Measurements from ENCODE around the gene CETP.

Gene CETP

DNA sequence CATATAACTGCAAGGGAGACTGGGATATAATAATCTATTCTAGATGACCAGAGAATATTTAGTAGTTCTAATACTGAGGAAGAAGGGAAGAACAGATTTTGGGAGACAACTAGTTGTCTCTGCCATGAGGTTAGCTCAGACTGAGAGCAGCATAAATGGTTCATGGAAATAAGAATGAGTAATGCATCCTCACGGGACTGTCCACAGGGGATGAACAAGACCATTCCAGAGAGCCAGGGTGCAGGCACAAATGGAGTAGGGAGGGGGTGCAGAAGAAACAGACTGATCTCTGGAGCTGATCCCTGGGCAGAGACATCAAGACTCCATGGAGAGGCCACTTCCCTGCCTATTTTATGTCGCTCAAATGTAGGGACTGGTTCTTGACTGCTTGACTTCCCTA, 58.0 kb downstream of the CETP start:
- Mint-ChIP-seq H3K4me1 (ENCODE audit: low read depth) (peaks cover 68% of the 10 kb centered on the region), H3K36me3 (ENCODE audit: low read depth) (peaks cover 81% of the 10 kb centered on the region), H3K27me3 (ENCODE audit: low read depth) (no peaks in the 10 kb centered on the region)

DNA sequence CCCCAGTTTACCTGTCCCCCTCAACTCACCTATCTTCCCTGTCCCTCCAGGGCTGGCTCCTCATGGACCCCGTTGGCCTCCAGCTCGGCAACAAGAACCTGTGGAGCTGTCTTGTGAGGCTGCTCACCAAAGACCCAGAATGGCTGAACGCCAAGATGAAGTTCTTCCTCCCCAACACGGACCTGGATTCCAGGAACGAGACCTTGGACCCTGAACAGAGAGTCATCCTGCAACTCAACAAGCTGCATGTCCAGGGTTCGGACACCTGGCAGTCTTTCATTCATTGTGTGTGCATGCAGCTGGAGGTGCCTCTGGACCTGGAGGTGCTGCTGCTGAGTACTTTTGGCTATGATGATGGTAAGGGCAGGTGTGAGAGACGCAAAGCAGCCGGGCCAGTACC, 58.9 kb downstream of the CETP start:
- no peaks in the 10 kb centered on the region for H3K9me3 Mint-ChIP-seq
- no peak overlapping the region for H3K4me3 Mint-ChIP-seq
- peak overlapping the region; percentile 60 for H3K27ac Mint-ChIP-seq
- peaks cover 64% of the 10 kb centered on the region for H3K4me1 Mint-ChIP-seq (ENCODE audit: low read depth)
- H3K36me3 Mint-ChIP-seq (ENCODE audit: low read depth): peaks cover 86% of the 10 kb centered on the region
- H3K27me3 Mint-ChIP-seq (ENCODE audit: low read depth): no peaks in the 10 kb centered on the region

More for the DNA sequence above, 58.0 kb downstream of the CETP start:
- Mint-ChIP-seq H3K4me3 (no peak overlapping the region), H3K27ac (peak overlapping the region; percentile 43), H3K9me3 (no peaks in the 10 kb centered on the region)

DNA sequence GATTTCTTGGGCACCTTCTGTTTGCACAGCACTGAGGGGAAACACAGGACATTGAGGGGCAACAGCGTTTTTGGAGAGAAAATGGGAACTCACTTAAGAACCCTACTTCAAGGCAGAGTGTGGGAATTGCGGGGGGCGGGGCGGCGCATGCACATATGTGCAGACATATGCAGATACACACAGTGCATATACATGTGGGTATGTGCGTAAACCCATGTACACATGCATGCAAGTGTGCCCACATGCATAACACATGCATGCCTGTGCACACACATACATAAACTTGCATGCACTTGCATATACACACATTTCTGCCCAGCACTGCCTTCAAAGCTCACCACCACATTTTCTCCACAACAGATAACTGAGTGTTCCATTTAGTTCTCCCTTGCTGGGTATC, 60.0 kb downstream of the CETP start:
- Mint-ChIP-seq H3K36me3 (ENCODE audit: low read depth) (peaks cover 86% of the 10 kb centered on the region), H3K4me3 (no peak overlapping the region), H3K27me3 (ENCODE audit: low read depth) (no peaks in the 10 kb centered on the region), H3K4me1 (ENCODE audit: low read depth) (peaks cover 65% of the 10 kb centered on the region), H3K27ac (no peak overlapping the region), H3K9me3 (no peaks in the 10 kb centered on the region)

DNA sequence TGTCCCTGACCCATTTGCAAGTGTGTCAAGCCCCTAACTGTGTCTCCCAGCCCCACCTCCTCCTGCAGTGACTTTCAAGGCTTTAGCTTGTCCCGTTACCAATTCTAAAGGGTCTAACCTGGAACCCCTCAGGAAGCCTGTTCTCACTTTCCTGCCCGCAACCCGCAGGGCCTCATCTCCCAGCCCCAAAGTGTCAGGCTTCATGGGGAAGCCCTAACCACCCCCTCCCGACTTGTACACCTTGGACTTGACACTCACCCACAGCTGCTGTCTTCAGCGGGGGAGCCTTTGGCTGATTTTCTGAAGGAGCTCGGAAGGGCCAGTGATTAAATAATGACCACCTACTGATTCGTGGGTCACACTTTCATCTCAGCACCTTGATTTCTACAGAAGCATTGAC, 60.7 kb downstream of the CETP start:
- Mint-ChIP-seq H3K27ac (peak overlapping the region; percentile 65), H3K9me3 (no peaks in the 10 kb centered on the region), H3K27me3 (ENCODE audit: low read depth) (no peaks in the 10 kb centered on the region)

DNA sequence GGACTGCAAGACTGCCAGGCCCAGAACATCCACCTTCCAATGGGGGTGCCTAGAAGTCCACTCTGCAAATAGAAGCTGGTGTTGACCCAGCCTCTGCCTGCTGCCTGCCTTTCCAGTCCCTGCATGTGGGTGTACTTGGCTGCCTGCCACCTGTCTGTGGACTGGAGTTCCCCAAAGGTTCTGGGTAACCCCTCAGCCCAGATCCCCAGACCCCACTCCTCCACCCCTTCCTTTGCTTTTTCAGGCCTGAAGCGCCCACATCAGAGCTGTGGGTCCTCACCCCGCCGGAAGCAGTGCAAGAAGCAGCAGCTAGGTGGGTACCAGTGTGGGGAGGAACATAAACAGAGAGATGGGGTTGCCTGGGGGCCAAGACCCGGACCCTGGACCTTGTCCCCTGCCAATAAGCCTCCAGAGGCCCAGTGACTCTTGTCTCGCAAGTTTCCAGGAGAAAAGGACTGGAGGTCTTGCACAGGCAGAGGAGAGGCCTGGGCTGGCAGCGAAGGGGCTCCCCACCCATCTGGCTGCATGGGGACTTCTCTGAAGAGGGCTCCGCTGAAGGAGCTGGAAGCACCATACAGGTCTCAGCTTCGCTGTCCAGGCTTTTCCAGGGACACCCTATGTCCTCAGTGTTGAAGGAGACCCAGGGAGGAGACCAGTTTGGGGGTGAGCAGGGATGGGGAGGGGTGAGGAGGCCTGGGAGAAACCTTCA, 61.9 kb downstream of the CETP start:
- no peaks in the 10 kb centered on the region for H3K27me3 Mint-ChIP-seq (ENCODE audit: low read depth)
- H3K4me1 Mint-ChIP-seq (ENCODE audit: low read depth): peaks cover 66% of the 10 kb centered on the region
- H3K9me3 Mint-ChIP-seq: no peaks in the 10 kb centered on the region
- H3K4me3 Mint-ChIP-seq: peak overlapping the region; percentile 46
- H3K27ac Mint-ChIP-seq: peak overlapping the region; percentile 60
- H3K36me3 Mint-ChIP-seq (ENCODE audit: low read depth): peaks cover 84% of the 10 kb centered on the region

More for the DNA sequence above, 60.7 kb downstream of the CETP start:
- Mint-ChIP-seq H3K4me1 (ENCODE audit: low read depth) (peaks cover 66% of the 10 kb centered on the region), H3K4me3 (peak overlapping the region; percentile 10), H3K36me3 (ENCODE audit: low read depth) (peaks cover 84% of the 10 kb centered on the region)

DNA sequence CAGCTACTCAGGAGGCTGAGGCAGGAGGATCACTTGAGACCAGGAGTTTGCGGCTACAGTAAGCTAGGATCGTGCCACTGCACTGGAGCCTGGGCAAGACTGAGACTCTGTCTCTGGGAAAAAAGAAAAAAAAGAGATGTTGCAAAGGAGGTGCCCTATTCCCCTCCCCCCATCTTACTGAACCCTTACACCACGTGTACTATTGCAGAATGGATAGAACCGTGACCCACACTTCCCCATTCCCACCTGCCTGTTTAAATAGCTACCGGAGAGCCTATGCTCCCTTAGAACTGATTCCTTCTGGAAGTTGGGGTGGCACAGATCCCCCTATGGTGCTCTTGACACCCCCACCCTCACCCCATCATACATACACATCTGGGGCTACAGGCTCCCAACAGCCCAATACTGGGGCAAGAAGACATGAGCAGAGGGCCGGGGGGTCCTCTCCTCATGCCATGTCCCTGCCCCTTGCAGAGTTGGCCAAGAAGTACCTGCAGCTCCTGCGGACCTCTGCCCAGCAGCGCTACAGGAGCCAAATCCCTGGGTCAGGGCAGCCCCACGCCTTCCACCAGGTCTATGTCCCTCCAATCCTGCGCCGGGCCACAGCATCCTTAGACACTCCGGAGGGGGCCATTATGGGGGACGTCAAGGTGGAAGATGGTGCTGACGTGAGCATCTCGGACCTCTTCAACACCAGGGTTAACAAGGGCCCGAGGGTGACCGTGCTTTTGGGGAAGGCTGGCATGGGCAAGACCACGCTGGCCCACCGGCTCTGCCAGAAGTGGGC, 63.3 kb downstream of the CETP start:
- H3K4me1 Mint-ChIP-seq (ENCODE audit: low read depth): peaks cover 64% of the 10 kb centered on the region
- H3K36me3 Mint-ChIP-seq (ENCODE audit: low read depth): peaks cover 80% of the 10 kb centered on the region
- H3K9me3 Mint-ChIP-seq: no peaks in the 10 kb centered on the region

DNA sequence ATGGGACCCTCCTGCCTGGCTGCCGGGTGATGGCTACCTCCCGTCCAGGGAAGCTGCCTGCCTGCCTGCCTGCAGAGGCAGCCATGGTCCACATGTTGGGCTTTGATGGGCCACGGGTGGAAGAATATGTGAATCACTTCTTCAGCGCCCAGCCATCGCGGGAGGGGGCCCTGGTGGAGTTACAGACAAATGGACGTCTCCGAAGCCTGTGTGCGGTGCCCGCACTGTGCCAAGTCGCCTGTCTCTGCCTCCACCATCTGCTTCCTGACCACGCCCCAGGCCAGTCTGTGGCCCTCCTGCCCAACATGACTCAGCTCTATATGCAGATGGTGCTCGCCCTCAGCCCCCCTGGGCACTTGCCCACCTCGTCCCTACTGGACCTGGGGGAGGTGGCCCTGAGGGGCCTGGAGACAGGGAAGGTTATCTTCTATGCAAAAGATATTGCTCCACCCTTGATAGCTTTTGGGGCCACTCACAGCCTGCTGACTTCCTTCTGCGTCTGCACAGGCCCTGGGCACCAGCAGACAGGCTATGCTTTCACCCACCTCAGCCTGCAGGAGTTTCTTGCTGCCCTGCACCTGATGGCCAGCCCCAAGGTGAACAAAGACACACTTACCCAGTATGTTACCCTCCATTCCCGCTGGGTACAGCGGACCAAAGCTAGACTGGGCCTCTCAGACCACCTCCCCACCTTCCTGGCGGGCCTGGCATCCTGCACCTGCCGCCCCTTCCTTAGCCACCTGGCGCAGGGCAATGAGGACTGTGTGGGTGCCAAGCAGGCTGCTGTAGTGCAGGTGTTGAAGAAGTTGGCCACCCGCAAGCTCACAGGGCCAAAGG, 64.4 kb downstream of the CETP start:
- H3K36me3 Mint-ChIP-seq (ENCODE audit: low read depth): peaks cover 77% of the 10 kb centered on the region
- no peaks in the 10 kb centered on the region for H3K27me3 Mint-ChIP-seq (ENCODE audit: low read depth)
- no peaks in the 10 kb centered on the region for H3K9me3 Mint-ChIP-seq
- H3K27ac Mint-ChIP-seq: peak overlapping the region; percentile 20
- H3K4me3 Mint-ChIP-seq: no peak overlapping the region
- H3K4me1 Mint-ChIP-seq (ENCODE audit: low read depth): peaks cover 61% of the 10 kb centered on the region

More for the DNA sequence above, 63.3 kb downstream of the CETP start:
- Mint-ChIP-seq H3K27me3 (ENCODE audit: low read depth) (no peaks in the 10 kb centered on the region), H3K4me3 (no peak overlapping the region), H3K27ac (no peak overlapping the region)

DNA sequence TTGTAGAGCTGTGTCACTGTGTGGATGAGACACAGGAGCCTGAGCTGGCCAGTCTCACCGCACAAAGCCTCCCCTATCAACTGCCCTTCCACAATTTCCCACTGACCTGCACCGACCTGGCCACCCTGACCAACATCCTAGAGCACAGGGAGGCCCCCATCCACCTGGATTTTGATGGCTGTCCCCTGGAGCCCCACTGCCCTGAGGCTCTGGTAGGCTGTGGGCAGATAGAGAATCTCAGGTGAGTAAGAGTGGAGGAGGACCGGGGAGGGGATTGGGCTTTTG, 65.0 kb downstream of the CETP start:
- Mint-ChIP-seq H3K9me3 (no peaks in the 10 kb centered on the region), H3K4me1 (ENCODE audit: low read depth) (peaks cover 60% of the 10 kb centered on the region), H3K36me3 (ENCODE audit: low read depth) (peaks cover 77% of the 10 kb centered on the region), H3K27ac (peak overlapping the region; percentile 26), H3K4me3 (no peak overlapping the region), H3K27me3 (ENCODE audit: low read depth) (no peaks in the 10 kb centered on the region)

DNA sequence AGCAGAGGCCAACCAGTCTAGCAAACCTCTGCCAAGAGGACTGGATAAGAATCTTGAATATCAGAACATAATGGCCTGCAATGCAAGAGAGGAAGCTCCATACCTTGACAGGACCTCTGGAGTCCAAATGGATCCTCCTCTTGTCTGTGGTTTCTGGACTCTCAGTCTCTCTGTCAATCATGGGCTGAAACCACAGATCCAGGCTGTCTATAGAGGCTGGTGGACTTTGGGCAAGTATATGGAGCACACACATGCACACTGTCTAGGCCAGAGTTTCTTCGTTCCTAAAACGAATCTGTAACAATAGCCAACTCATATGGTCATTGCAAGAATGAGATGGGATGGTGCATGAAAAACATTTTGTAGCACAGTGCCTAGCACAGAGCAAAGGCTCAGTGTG, 65.3 kb downstream of the CETP start:
- no peak overlapping the region for H3K4me3 Mint-ChIP-seq
- no peaks in the 10 kb centered on the region for H3K9me3 Mint-ChIP-seq
- H3K27me3 Mint-ChIP-seq (ENCODE audit: low read depth): no peaks in the 10 kb centered on the region
- H3K27ac Mint-ChIP-seq: peak overlapping the region; percentile 26
- peaks cover 77% of the 10 kb centered on the region for H3K36me3 Mint-ChIP-seq (ENCODE audit: low read depth)
- peaks cover 58% of the 10 kb centered on the region for H3K4me1 Mint-ChIP-seq (ENCODE audit: low read depth)

DNA sequence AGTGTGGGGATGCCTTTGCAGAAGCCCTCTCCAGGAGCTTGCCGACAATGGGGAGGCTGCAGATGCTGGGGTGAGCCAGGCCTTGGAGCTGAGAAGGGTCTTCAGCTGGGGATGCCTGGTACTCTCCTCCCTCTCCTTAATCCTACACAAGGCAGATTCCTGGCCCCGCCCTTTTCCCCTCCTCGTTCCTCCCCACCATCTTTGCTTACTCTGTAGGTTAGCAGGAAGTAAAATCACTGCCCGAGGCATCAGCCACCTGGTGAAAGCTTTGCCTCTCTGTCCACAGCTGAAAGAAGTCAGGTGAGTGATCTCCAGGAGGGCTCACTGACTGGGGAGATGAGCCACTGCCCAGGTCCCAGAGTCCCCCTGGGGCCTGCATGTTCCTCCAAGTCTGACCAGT, 66.3 kb downstream of the CETP start:
- peaks cover 70% of the 10 kb centered on the region for H3K36me3 Mint-ChIP-seq (ENCODE audit: low read depth)
- no peaks in the 10 kb centered on the region for H3K27me3 Mint-ChIP-seq (ENCODE audit: low read depth)
- H3K4me1 Mint-ChIP-seq (ENCODE audit: low read depth): peaks cover 47% of the 10 kb centered on the region
- no peak overlapping the region for H3K4me3 Mint-ChIP-seq
- H3K27ac Mint-ChIP-seq: peak overlapping the region; percentile 20
- H3K9me3 Mint-ChIP-seq: no peaks in the 10 kb centered on the region

DNA sequence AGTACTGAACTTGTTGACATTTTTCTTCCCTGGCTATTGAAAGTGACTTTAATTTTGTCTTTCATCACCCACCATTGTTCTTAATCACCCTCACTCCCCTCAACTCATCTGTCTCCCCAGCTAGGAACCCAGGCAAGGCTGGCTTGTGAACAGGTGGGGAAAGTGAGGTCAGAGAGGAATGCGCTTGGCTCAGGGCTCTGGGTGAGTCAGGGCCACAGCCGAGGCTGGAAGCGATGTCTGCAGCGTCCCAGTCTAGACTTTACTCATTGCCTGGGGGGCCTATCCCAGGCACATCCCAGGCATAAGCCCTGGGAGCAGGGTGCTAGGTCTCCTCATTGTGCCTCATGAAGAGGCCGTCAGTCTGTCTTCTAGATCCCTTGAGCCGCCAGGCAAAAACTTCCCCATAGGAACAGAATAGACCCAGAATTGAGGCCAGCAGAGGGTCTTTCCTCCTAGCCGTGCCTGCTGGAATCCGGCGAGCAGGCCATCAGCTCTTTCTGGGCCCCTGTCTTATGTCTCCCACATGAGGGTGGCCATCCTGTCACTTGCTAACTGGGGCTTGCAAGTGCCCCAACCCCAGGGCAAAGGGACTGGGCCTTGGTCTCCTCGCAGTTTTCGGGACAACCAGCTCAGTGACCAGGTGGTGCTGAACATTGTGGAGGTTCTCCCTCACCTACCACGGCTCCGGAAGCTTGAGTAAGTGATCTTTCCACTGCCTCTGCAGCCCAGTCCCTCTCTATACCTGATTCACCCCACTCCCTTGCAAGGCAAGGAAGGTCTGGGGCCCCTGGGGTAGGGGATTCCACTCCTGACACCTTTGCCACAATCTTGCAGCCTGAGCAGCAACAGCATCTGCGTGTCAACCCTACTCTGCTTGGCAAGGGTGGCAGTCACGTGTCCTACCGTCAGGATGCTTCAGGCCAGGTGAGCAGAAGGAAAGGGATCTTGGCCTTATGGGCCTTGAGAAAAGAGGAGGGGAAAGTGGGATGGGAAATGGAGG, 67.7 kb downstream of the CETP start:
- H3K4me3 Mint-ChIP-seq: no peak overlapping the region
- no peaks in the 10 kb centered on the region for H3K27me3 Mint-ChIP-seq (ENCODE audit: low read depth)
- H3K9me3 Mint-ChIP-seq: no peaks in the 10 kb centered on the region
- peaks cover 66% of the 10 kb centered on the region for H3K36me3 Mint-ChIP-seq (ENCODE audit: low read depth)
- peak overlapping the region; percentile 1 for H3K27ac Mint-ChIP-seq
- peaks cover 41% of the 10 kb centered on the region for H3K4me1 Mint-ChIP-seq (ENCODE audit: low read depth)

DNA sequence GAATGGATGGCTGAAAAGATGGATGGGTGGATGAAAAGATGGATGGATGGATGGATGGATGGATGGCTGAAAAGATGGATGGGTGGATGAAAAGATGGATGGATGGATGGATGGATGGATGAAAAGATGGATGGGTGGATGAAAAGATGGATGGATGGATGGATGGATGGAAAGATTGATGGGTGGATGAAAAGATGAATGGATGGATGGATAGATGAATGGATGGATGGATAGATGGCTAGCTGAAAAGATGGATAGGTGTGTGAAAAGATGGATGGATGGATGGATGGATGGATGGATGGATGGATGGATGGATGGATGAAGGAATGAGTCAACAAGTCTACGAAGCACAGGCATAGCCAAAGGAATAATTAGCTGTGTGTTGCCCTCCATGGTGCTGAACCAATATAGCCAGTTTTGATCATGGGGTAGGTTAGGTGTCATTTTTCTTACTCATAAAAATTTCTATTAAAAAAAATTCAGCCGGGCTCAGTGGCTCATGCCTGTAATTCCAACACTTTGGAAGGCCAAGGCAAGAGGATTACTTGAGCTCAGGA, 68.7 kb downstream of the CETP start:
- no peak overlapping the region for H3K27ac Mint-ChIP-seq
- H3K36me3 Mint-ChIP-seq (ENCODE audit: low read depth): peaks cover 66% of the 10 kb centered on the region
- H3K4me3 Mint-ChIP-seq: no peak overlapping the region
- H3K9me3 Mint-ChIP-seq: no peaks in the 10 kb centered on the region
- peaks cover 45% of the 10 kb centered on the region for H3K4me1 Mint-ChIP-seq (ENCODE audit: low read depth)
- no peaks in the 10 kb centered on the region for H3K27me3 Mint-ChIP-seq (ENCODE audit: low read depth)

DNA sequence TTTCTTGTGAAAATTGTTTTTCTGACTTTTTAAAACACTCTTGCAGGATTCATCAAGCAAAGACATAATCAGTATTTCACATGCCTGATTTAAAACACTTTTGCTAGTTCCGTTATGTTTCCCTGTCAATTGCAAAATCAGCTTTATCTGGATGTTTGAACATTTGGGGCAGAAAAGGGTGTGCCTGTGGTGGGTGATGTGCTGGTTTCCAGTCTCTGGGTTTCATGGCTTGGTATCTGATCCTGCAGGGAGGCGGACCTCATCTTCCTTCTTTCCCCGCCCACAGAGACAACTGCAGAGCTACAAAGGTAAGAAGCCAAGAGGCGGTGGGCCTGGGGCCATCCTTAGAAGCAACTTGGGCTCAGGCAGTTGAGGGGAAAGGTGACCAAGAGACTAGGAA, 69.4 kb downstream of the CETP start:
- Mint-ChIP-seq H3K4me3 (no peak overlapping the region), H3K27me3 (ENCODE audit: low read depth) (no peaks in the 10 kb centered on the region), H3K27ac (peak overlapping the region; percentile 3), H3K4me1 (ENCODE audit: low read depth) (peaks cover 48% of the 10 kb centered on the region), H3K36me3 (ENCODE audit: low read depth) (peaks cover 68% of the 10 kb centered on the region), H3K9me3 (no peaks in the 10 kb centered on the region)

All from T-helper 1 cell treated with Interleukin-12 subunit alpha and Interleukin-12 subunit beta and Interleukin-4 antibody, amounts not matched to agents 30 μg/mL and 1 μg/mL, for 36 hours (primary cell).